22Rv1 (cell line): ENCODE data around the gene SPECC1.
"Not testable (repeated sequence)": the region's sequence is repeated elsewhere in the genome, so short reads cannot be mapped to it uniquely, and the experiment has no call there.

Experiments used
- ZFX ChIP-seq: fragments of 450-650 bp; IDR thresholded peaks from 2 replicates; pipeline ENCODE4 v1.6.1; 2017; ENCODE audit warnings: antibody characterized with exemption, borderline replicate concordance
- TF ChIP-seq, protein P1 (sequence below): fragments of 450-650 bp; IDR thresholded peaks from 2 replicates; pipeline ENCODE4 v1.5.1; 2017; ENCODE audit warnings: mild to moderate bottlenecking

DNA sequence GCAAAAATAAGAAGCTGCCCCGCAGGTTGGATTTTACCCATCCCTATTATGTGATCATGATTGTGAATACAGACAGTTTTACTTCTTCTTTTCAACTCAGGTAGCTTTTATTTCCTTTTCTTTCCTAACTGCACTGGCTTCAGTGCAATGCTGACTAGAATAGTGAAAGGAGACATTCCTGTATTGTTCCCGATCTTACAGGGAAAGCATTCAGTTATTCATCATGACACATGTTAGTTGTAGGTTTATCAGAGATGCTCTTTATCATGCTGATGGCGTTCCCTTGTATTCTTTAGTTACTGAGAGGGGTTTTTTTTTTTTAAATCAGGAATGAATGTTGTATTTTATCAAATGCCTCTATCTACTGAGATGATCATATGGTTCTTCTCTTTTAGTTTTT is 343.4 kb downstream of the SPECC1 start:
- TF ChIP-seq, protein P1, sequence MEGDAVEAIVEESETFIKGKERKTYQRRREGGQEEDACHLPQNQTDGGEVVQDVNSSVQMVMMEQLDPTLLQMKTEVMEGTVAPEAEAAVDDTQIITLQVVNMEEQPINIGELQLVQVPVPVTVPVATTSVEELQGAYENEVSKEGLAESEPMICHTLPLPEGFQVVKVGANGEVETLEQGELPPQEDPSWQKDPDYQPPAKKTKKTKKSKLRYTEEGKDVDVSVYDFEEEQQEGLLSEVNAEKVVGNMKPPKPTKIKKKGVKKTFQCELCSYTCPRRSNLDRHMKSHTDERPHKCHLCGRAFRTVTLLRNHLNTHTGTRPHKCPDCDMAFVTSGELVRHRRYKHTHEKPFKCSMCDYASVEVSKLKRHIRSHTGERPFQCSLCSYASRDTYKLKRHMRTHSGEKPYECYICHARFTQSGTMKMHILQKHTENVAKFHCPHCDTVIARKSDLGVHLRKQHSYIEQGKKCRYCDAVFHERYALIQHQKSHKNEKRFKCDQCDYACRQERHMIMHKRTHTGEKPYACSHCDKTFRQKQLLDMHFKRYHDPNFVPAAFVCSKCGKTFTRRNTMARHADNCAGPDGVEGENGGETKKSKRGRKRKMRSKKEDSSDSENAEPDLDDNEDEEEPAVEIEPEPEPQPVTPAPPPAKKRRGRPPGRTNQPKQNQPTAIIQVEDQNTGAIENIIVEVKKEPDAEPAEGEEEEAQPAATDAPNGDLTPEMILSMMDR, result not testable (repeated sequence)
- TF ChIP-seq ZFX, result not testable (repeated sequence)
